ENCODE measurements around the gene MKNK1.

Gene MKNK1

GRCh38 chr1:46517010-46517600 lies 87.0 kb downstream of the MKNK1 start:
- no peak for TF ChIP-seq CTCF (IDR thresholded peaks at IDR 0.05)
- no peak overlapping the region for H3K4me3 ChIP-seq
- no peak for DNase-seq (ENCODE audit: low spot score)
- H3K27ac ChIP-seq = no peak overlapping the region

- Histone ChIP-seq H3K4me3 (no peak overlapping the region), H3K27ac (no peak overlapping the region)
- DNase-seq (ENCODE audit: low spot score) = no peak
- no peak for TF ChIP-seq CTCF (IDR thresholded peaks at IDR 0.05)
Observed at GRCh38 chr1:46516200-46516950, 87.7 kb downstream of the MKNK1 start.

- H3K27ac ChIP-seq = no peak overlapping the region
- H3K4me3 ChIP-seq = no peak overlapping the region
- TF ChIP-seq CTCF (IDR thresholded peaks at IDR 0.05) = no peak
- DNase-seq (ENCODE audit: low spot score) = no peak
Observed at GRCh38 chr1:46515576-46515975, 88.5 kb downstream of the MKNK1 start.

GRCh38 chr1:46513536-46513935 lies 90.5 kb downstream of the MKNK1 start:
- no peak for DNase-seq (ENCODE audit: low spot score)
- no peak overlapping the region for H3K27ac ChIP-seq
- no peak for TF ChIP-seq CTCF (IDR thresholded peaks at IDR 0.05)
- H3K4me3 ChIP-seq = no peak overlapping the region

GRCh38 chr1:46512792-46513190 lies 91.3 kb downstream of the MKNK1 start:
- TF ChIP-seq CTCF (IDR thresholded peaks at IDR 0.05) = no peak
- no peak overlapping the region for H3K27ac ChIP-seq
- no peak for DNase-seq (ENCODE audit: low spot score)
- no peak overlapping the region for H3K4me3 ChIP-seq

- DNase-seq (ENCODE audit: low spot score) = no peak
- no peak for TF ChIP-seq CTCF (IDR thresholded peaks at IDR 0.05)
- Histone ChIP-seq H3K27ac (no peak overlapping the region), H3K4me3 (no peak overlapping the region)
Observed at GRCh38 chr1:46512135-46512791, 91.8 kb downstream of the MKNK1 start.

- H3K27ac ChIP-seq = no peak overlapping the region
- no peak for TF ChIP-seq CTCF (IDR thresholded peaks at IDR 0.05)
- no peak for DNase-seq (ENCODE audit: low spot score)
- H3K4me3 ChIP-seq = no peak overlapping the region
Observed at GRCh38 chr1:46510998-46511365, 93.1 kb downstream of the MKNK1 start.

Data from coronary artery (tissue), 2 donors.